GM21737 (cell line): ENCODE data around the gene CNTN2.

Source experiments
- ATAC-seq: cut with Tn5 transposase; IDR thresholded peaks from one replicate; pipeline ENCODE4 v1.9.1; 2021; ENCODE audit warnings: mild to moderate bottlenecking, moderate library complexity; ENCODE audit not compliant: unreplicated experiment

The CNTN2 gene

GRCh38 chr1:205042911-205043806 lies at the start of gene CNTN2:
Gene CNTN2 (plus strand): TSS chr1:205043212. CDS start chr1:205053186, 9,974 bp downstream.
- ATAC-seq, result no peak

- no peak for ATAC-seq
Observed at GRCh38 chr1:204994086-204994862, 48.7 kb upstream of the CNTN2 start.

GRCh38 chr1:204996981-204997380 lies 46.0 kb upstream of the CNTN2 start:
- ATAC-seq, result no peak

GRCh38 chr1:204997591-204998355 lies 45.2 kb upstream of the CNTN2 start:
- ATAC-seq, result no peak

DNA sequence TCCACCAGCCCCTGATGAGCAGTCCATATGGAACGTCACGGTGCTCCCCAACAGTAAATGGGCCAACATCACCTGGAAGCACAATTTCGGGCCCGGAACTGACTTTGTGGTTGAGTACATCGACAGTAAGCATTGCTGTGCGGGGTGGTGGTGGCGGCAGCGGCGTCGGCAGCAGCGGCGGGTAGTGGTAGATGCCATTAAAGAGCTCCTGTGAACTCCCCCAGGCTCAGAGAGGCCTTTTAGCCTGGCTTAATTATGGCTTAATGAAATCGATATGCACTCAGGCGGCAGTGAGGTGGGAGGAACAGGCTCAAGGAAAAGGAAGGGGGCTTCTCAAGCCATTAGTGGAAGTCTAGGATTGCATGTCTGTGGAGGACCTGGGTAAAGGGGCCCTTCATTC lies 41.9 kb upstream of the CNTN2 start:
- no peak for ATAC-seq

DNA sequence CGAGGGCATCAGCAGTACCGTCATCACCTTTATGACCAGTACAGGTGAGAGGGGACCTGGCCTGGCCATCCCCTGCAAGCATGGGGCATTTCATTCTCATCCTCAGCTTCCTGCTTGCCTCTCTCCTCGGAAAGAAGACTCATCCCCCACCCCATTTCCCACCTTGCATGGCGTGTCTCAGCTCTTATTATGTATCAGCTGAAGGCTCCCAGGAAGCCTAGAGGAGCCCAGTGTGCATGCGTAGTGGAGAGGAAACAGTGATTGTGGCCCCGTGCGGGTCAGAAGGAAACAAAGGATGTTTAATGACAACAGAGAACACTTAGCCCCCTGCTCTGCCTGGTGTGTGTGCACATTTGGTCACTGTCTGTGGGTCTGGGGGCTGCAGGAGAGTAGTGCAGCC lies 40.3 kb upstream of the CNTN2 start:
- no peak for ATAC-seq

- no peak for ATAC-seq
Observed at GRCh38 chr1:205003358-205004131, 39.5 kb upstream of the CNTN2 start.

GRCh38 chr1:205004351-205004750 lies 38.7 kb upstream of the CNTN2 start:
- ATAC-seq, result no peak

- ATAC-seq, result no peak
Observed at GRCh38 chr1:205008896-205009295, 34.1 kb upstream of the CNTN2 start.

- ATAC-seq, result no peak
Observed at GRCh38 chr1:205009670-205010069, 33.3 kb upstream of the CNTN2 start.

GRCh38 chr1:205012391-205013140 lies 30.4 kb upstream of the CNTN2 start:
- ATAC-seq, result no peak

DNA sequence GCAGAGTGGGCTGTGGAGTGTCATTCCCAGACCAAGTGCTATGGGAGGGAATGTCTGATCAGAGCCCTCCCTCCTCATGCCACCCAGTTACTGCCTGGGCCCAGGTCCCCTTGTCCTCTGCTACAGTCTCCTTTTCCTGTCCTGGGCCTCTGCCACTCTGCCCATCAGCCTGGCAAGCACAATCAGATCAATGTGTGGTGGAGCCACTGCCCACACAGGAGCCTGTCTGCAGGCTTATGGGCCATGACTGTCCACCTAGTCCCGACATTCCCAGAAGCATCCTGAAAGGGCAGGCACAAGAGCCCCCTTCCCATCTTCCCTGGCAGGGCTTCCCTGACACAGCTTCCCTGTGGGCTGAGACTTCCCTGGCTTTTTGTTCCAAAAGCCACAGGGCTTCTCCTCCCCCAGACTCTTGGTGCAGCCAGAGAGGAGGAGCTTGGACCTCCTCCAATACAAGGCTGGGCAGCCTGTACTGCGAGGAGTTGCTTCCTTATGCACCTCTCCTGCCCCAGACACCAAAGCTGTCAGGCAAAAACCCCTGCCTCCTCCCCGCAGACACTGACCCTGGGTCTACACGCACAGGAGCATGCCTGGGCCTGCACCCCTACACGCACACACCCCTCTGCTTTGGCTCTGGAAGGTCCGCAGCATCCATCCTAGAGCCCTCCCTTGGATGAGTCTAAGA lies 29.2 kb upstream of the CNTN2 start:
- ATAC-seq, result no peak

DNA sequence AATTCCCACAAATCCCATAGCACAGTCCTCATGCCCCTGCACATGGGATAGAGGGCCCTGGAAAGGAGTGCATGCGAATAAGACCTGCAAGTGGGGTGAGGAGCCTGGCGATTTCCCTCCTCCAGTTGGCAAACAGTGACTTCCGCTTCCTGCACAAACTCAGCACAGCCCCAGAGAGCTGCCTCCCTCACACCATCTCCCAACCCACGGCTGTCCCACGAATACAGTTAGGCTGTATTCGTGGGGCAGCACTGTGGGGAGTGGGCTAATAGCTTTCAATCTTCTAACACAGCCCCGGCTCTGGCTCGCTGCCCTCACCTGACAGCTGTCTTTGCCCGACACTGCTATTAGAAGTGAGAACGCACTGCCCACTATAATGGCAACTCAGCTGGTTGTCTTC lies 28.2 kb upstream of the CNTN2 start:
- no peak for ATAC-seq

DNA sequence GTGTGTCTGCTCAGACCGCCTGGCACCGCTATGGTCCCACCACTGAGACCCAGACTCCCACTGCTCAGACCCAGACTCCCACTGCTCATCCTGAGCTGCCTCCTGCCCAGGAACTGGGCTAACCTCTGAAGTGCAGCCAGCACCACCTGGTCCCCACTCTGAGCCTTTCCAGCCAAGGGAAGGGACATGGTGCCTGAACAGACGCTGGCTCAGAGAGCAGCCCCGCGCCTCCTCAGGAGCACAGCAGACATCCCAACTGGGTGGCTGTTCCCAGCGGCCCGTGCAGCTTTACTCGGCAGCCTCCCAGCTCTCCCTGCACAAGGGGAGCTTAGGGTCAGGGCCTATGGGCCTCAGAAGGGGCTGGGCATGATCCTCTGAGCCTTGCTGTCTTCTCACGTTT lies 27.8 kb upstream of the CNTN2 start:
- ATAC-seq, result no peak

DNA sequence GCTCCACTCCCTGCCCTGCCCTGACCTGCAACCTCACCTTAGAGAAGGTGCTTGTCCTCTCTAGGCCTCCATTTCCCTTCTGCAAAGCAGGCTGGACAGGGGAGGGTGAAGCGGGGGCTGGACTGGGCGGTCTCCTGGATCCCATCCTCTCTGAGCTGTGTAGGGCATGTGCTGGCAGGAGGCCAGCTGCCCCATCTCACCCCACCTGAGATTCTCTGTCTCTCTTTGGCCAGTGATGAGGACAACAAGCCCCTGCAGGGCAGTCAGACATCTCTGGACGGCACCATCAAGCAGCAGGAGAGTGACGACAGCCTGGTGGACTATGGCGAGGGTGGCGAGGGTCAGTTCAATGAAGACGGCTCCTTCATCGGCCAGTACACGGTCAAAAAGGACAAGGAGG lies 26.9 kb upstream of the CNTN2 start:
- no peak for ATAC-seq

DNA sequence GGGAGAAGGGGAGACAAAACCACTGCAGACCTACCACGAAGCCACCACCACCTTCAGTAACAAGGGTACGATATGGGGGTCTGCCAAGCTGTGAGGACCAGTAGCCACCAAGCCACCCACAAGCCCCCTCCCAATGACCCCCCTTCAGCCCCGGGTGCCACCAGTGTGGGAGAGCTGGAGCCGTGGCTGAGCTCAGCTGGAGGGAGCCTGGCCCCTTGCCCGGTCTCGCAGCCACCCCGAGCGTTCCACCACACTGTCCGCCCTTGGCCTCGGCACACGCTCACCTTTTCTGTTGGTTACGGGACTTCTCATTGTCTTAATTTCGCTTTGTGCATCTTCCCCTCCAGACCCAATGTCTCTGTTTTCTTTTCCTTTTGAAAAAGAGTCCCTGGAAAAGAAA lies 26.4 kb upstream of the CNTN2 start:
- no peak for ATAC-seq

DNA sequence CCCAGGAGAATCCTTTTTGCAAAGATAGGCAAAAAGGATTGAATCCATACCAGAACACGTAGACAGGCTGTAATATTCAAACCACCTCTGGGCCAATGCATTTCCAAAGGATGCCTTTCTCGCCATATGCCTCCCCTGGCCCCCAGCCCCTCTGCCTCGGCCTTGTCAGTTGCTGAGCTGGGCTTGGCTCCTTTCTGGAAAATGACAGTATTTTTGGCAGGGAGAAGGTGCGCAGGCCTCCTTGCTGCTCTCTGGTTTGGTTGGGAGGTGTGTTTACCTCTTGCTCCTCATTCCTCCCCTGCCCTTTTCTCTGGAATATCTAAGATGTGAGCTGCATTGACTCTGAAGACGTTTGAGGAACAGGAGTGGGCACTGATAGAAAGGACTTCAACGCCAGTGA lies 26.0 kb upstream of the CNTN2 start:
- no peak for ATAC-seq

DNA sequence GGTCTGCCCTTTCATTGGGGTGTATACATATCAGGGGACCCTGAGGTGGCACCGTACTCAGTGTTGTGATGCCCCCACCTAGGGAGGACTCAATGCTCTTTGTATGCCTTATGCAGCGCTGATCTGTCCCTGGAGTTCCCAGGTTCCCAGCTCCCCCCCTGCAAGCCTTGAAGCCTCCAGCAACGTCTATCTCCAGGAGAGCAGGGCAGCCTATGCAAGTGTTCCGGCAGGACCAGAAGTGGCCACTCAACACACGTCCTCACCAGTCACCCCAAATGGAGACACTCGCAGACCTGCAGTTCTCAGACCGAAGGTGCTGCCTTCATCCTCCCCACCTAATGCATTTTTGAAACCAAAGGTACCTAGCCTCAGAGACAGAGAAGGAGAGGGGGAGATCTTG lies 25.2 kb upstream of the CNTN2 start:
- no peak for ATAC-seq

DNA sequence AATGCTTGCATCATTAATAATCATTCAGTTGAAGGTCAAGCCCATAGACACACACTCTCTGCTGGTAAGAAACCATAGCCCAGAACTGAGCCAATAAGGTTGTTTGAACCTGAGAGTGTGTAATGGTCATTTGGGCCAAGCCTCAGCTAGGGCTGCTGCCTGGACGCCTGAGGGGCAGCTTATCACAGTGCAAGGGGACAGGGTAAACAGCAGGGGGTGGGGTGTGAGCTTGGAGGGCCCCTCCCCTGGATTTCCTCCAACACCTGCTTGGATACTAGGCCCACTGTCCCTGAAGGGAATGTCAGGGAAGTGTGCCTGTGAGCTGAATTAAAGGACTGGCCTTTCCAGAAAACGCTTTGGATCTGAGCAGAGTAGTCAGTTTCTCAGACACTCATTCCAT lies 24.6 kb upstream of the CNTN2 start:
- no peak for ATAC-seq
